ENCODE measurements around the gene C2orf42. TPM values are rescaled to one million over a fixed set of nuclear protein-coding genes. Genes with fewer than 3 reads are reported as not detected.

The C2orf42 gene
- total RNA-seq, 2 donors from 2014 or later, result 12.3 to 16.5 TPM

- 96 to 97% methylated on average over 3 of the region's 3 CpGs for WGBS, 2 experiments (ENCODE audit: insufficient coverage in 1 of 2, insufficient read length in 1 of 2)
- Mint-ChIP-seq H3K27me3 (ENCODE audit: insufficient read depth) (no peaks in the 10 kb centered on the region), H3K36me3 (ENCODE audit: low read depth) (peaks cover 59% of the 10 kb centered on the region), H3K4me1 (no peaks in the 10 kb centered on the region), H3K4me3 (no peak overlapping the region), H3K9me3 (no peaks in the 10 kb centered on the region), H3K27ac (no peak overlapping the region)
- no peak for DNase-seq
- H3K36me3 ChIP-seq (ENCODE audit: control insufficient read depth, insufficient read depth, low read length), result peaks cover 89% of the 10 kb centered on the region
- H3K4me1 ChIP-seq (ENCODE audit: control insufficient read depth, insufficient read depth, low read length), result no peaks in the 10 kb centered on the region
- H3K27ac ChIP-seq (ENCODE audit: low read depth, low read length), result no peak overlapping the region
- no peak overlapping the region for H3K4me3 ChIP-seq (ENCODE audit: low read length)
- H3K27me3 ChIP-seq (ENCODE audit: control insufficient read depth, insufficient read depth, low read length, poor library complexity, severe bottlenecking), result no peaks in the 10 kb centered on the region
- TF ChIP-seq CTCF (conservative IDR thresholded peaks at IDR 0.05), result no peak
- H3K9me3 ChIP-seq (ENCODE audit: control insufficient read depth, low read length), result no peaks in the 10 kb centered on the region
- no peak overlapping the region for H3K9ac ChIP-seq (ENCODE audit: extremely low read depth, low read length, poor library complexity, severe bottlenecking)
Measured at GRCh38 chr2:70212298-70212932, 21.6 kb upstream of the C2orf42 start.

GRCh38 chr2:70211595-70211994 is 20.8 kb upstream of the C2orf42 start:
- Histone ChIP-seq H3K4me3 (ENCODE audit: low read length) (no peak overlapping the region), H3K27me3 (ENCODE audit: control insufficient read depth, insufficient read depth, low read length, poor library complexity, severe bottlenecking) (no peaks in the 10 kb centered on the region), H3K4me1 (ENCODE audit: control insufficient read depth, insufficient read depth, low read length) (no peaks in the 10 kb centered on the region), H3K9me3 (ENCODE audit: control insufficient read depth, low read length) (no peaks in the 10 kb centered on the region), H3K27ac (ENCODE audit: low read depth, low read length) (no peak overlapping the region), H3K36me3 (ENCODE audit: control insufficient read depth, insufficient read depth, low read length) (peaks cover 85% of the 10 kb centered on the region), H3K9ac (ENCODE audit: extremely low read depth, low read length, poor library complexity, severe bottlenecking) (no peak overlapping the region)
- H3K4me3 Mint-ChIP-seq, result no peak overlapping the region
- H3K27me3 Mint-ChIP-seq (ENCODE audit: insufficient read depth), result no peaks in the 10 kb centered on the region
- no peak overlapping the region for H3K27ac Mint-ChIP-seq
- no peak for DNase-seq
- no peaks in the 10 kb centered on the region for H3K4me1 Mint-ChIP-seq
- H3K9me3 Mint-ChIP-seq, result no peaks in the 10 kb centered on the region
- WGBS, 2 experiments (ENCODE audit: insufficient coverage in 1 of 2, insufficient read length in 1 of 2), result 93 to 100% methylated on average over 2 of the region's 2 CpGs
- no peak for TF ChIP-seq CTCF (conservative IDR thresholded peaks at IDR 0.05)
- H3K36me3 Mint-ChIP-seq (ENCODE audit: low read depth), result peaks cover 53% of the 10 kb centered on the region

DNA sequence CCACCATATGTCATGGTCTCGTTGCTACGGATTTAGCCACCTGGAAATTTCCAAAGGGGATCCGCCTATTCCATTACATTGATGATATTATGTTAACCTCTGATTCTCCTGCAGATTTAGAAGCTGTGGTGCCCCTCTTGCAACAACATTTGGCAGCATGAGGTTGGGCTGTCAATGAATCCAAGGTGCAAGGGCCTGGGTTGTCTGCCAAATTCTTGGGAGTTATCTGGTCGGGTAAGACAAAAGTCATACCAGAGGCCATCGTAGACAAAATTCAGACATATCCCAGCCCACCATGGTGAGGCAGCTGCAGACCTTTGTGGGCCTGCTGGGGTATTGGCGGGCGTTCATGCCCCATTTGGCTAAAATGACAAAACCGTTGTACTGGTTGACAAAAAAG is 13.6 kb upstream of the C2orf42 start:
- no peak for DNase-seq
- Histone ChIP-seq H3K9me3 (ENCODE audit: control insufficient read depth, low read length) (no peaks in the 10 kb centered on the region), H3K4me3 (ENCODE audit: low read length) (no peak overlapping the region), H3K36me3 (ENCODE audit: control insufficient read depth, insufficient read depth, low read length) (peaks cover 13% of the 10 kb centered on the region), H3K9ac (ENCODE audit: extremely low read depth, low read length, poor library complexity, severe bottlenecking) (no peak overlapping the region), H3K27ac (ENCODE audit: low read depth, low read length) (no peak overlapping the region), H3K4me1 (ENCODE audit: control insufficient read depth, insufficient read depth, low read length) (no peaks in the 10 kb centered on the region), H3K27me3 (ENCODE audit: control insufficient read depth, insufficient read depth, low read length, poor library complexity, severe bottlenecking) (no peaks in the 10 kb centered on the region)
- peaks cover 3% of the 10 kb centered on the region for H3K36me3 Mint-ChIP-seq (ENCODE audit: low read depth)
- no peaks in the 10 kb centered on the region for H3K9me3 Mint-ChIP-seq
- H3K4me1 Mint-ChIP-seq, result no peaks in the 10 kb centered on the region
- H3K27ac Mint-ChIP-seq, result no peak overlapping the region
- no peaks in the 10 kb centered on the region for H3K27me3 Mint-ChIP-seq (ENCODE audit: insufficient read depth)
- no peak overlapping the region for H3K4me3 Mint-ChIP-seq
- TF ChIP-seq CTCF (conservative IDR thresholded peaks at IDR 0.05), result no peak
- WGBS, 2 experiments (ENCODE audit: insufficient coverage in 1 of 2, insufficient read length in 1 of 2), result 95% methylated on average over 2 to 8 of the region's 8 CpGs
